IMR-90 (cell line): ENCODE data around the gene TFDP2. TPM values are rescaled to one million over a fixed set of nuclear protein-coding genes. Genes with fewer than 3 reads are reported as not detected.

Experiments used
- ATAC-seq: fragments of 200-7000 bp; cut with Tn5 transposase; 2 replicates; pipeline ENCODE4 v1.9.1; 2020; ENCODE audit warnings: low read depth, mild to moderate bottlenecking, moderate library complexity
- BruUV-seq: library from RNA; stranded (reverse); fragments of 400-500 nt; replicated peaks from 2 replicates; lab custom pipeline; 2021; lab: Mats Ljungman, UMichigan
- CTCF ChIA-PET: fragments of 300-600 bp; formaldehyde crosslinking; extraction: SDS; loops from one replicate; lab custom pipeline; 2021; ENCODE audit warnings: antibody characterized with exemption; lab: Yijun Ruan, JAX
- POLR2A ChIA-PET: fragments of 300-600 bp; sonication (Branson Sonifier 250); formaldehyde crosslinking; loops from one replicate; lab custom pipeline; 2022; ENCODE audit warnings: antibody characterized with exemption; ENCODE audit not compliant: unreplicated experiment; lab: Charles Lee
- DNase-seq: peaks from one replicate; pipeline ENCODE4 v3.0.0; 2013
- H2AFZ ChIP-seq: replicated peaks from 2 replicates; pipeline ENCODE3; 2013; ENCODE audit warnings: low read length, mild to moderate bottlenecking; ENCODE audit not compliant: poor library complexity
- H2AK5ac ChIP-seq: 2 replicates; pipeline ENCODE4 v1.6.1; 2013; ENCODE audit warnings: low read depth, low read length, inconsistent platforms
- H2AK9ac ChIP-seq: replicated peaks from 2 replicates; pipeline ENCODE3; 2013; ENCODE audit warnings: mild to moderate bottlenecking, low read depth, low read length, moderate library complexity; ENCODE audit not compliant: poor library complexity
- H2BK120ac ChIP-seq: 2 replicates; pipeline ENCODE4 v1.6.1; 2013; ENCODE audit warnings: low read depth, low read length, inconsistent platforms
- H2BK15ac ChIP-seq: 3 replicates; pipeline ENCODE4 v1.6.1; 2013; ENCODE audit warnings: low read depth, low read length, inconsistent platforms
- H2BK20ac ChIP-seq: 2 replicates; pipeline ENCODE4 v1.6.1; 2013; ENCODE audit warnings: low read depth, mild to moderate bottlenecking, inconsistent platforms, low read length, moderate library complexity
- H2BK5ac ChIP-seq: 2 replicates; pipeline ENCODE4 v1.6.1; 2013; ENCODE audit warnings: mild to moderate bottlenecking, low read depth, low read length, inconsistent platforms; ENCODE audit not compliant: poor library complexity, severe bottlenecking
- H3K14ac ChIP-seq: replicated peaks from 2 replicates; pipeline ENCODE4 v1.6.1; 2013; ENCODE audit warnings: low read depth, low read length, inconsistent platforms
- H3K18ac ChIP-seq: 2 replicates; pipeline ENCODE4 v1.6.1; 2013; ENCODE audit warnings: low read depth, low read length, control low read depth
- H3K23ac ChIP-seq: 2 replicates; pipeline ENCODE4 v1.6.1; 2013; ENCODE audit warnings: low read depth, low read length, inconsistent platforms
- H3K27ac ChIP-seq: 2 replicates; pipeline ENCODE4 v1.5.1; 2013; ENCODE audit warnings: mild to moderate bottlenecking, control low read depth, low read length; ENCODE audit not compliant: insufficient read depth
- H3K27me3 ChIP-seq: 2 replicates; pipeline ENCODE4 v1.6.1; 2013; ENCODE audit warnings: low read length; ENCODE audit not compliant: control insufficient read depth, insufficient read depth
- H3K36me3 ChIP-seq: 2 replicates; pipeline ENCODE4 v1.6.1; 2013; ENCODE audit warnings: low read length, mixed read lengths; ENCODE audit not compliant: control insufficient read depth, insufficient read depth
- H3K4ac ChIP-seq: 2 replicates; pipeline ENCODE4 v1.6.1; 2013; ENCODE audit warnings: low read depth, low read length, inconsistent platforms
- H3K4me1 ChIP-seq: 2 replicates; pipeline ENCODE4 v1.6.1; 2013; ENCODE audit warnings: low read length, mixed read lengths; ENCODE audit not compliant: control insufficient read depth, insufficient read depth
- H3K4me2 ChIP-seq: 2 replicates; pipeline ENCODE4 v1.6.1; 2013; ENCODE audit warnings: low read depth, mild to moderate bottlenecking, control low read depth, low read length, moderate library complexity
- H3K4me3 ChIP-seq: 2 replicates; pipeline ENCODE4 v1.5.1; 2013; ENCODE audit warnings: low read depth, mild to moderate bottlenecking, control low read depth, low read length, moderate library complexity; ENCODE audit not compliant: insufficient read depth
- H3K56ac ChIP-seq: 2 replicates; pipeline ENCODE4 v1.6.1; 2013; ENCODE audit warnings: low read length, inconsistent platforms; ENCODE audit not compliant: insufficient read depth; ENCODE audit errors: extremely low read depth
- H3K79me1 ChIP-seq, 2 experiments: 2 replicates each; pipeline ENCODE4 v1.6.1; 2013; ENCODE audit warnings: low read length in 2 of 2, inconsistent platforms in 1 of 2, low read depth in 1 of 2
- H3K9ac ChIP-seq: 2 replicates; pipeline ENCODE4 v1.6.1; 2013; ENCODE audit warnings: low read depth, low read length, control low read depth
- H3K9me1 ChIP-seq: 2 replicates; pipeline ENCODE4 v1.6.1; 2013; ENCODE audit warnings: low read length, inconsistent platforms; ENCODE audit not compliant: insufficient read depth
- H3K9me3 ChIP-seq: 2 replicates; pipeline ENCODE4 v1.6.1; 2013; ENCODE audit warnings: low read length; ENCODE audit not compliant: control insufficient read depth, insufficient read depth
- H4K20me1 ChIP-seq: 2 replicates; pipeline ENCODE4 v1.6.1; 2013; ENCODE audit warnings: low read length, inconsistent platforms; ENCODE audit not compliant: insufficient read depth
- H4K5ac ChIP-seq: 2 replicates; pipeline ENCODE4 v1.6.1; 2013; ENCODE audit warnings: mild to moderate bottlenecking, low read depth, low read length, control low read depth
- H4K8ac ChIP-seq, 2 experiments: 2 replicates each; pipeline ENCODE4 v1.6.1; 2013; ENCODE audit warnings: low read depth in 2 of 2, low read length in 2 of 2, control low read depth in 1 of 2, inconsistent platforms in 1 of 2
- H4K91ac ChIP-seq: 2 replicates; pipeline ENCODE4 v1.6.1; 2013; ENCODE audit warnings: low read depth, low read length, inconsistent platforms; ENCODE audit not compliant: insufficient read depth
- BHLHE40 ChIP-seq: fragments of 150-350 bp; IDR thresholded peaks from 2 replicates; pipeline ENCODE4 v1.6.1; 2016; ENCODE audit warnings: mild to moderate bottlenecking, low read depth, low read length
- CEBPB ChIP-seq: IDR thresholded peaks from 2 replicates; pipeline ENCODE4 v1.6.1; 2012; ENCODE audit warnings: low read depth, low read length, improper control_type of control experiment
- CHD1 ChIP-seq: IDR thresholded peaks from 2 replicates; pipeline ENCODE4 v1.6.1; 2012; ENCODE audit warnings: low read depth, low read length, improper control_type of control experiment
- FOS ChIP-seq: fragments of 150-350 bp; IDR thresholded peaks from 2 replicates; pipeline ENCODE4 v1.6.1; 2016; ENCODE audit warnings: low read depth, low read length
- MAFK ChIP-seq: IDR thresholded peaks from 2 replicates; pipeline ENCODE4 v1.6.1; 2012; ENCODE audit warnings: low read depth, low read length, improper control_type of control experiment
- MAZ ChIP-seq: IDR thresholded peaks from 2 replicates; pipeline ENCODE4 v1.6.1; 2012; ENCODE audit warnings: low read depth, mild to moderate bottlenecking, low read length, improper control_type of control experiment, moderate library complexity, borderline replicate concordance
- MXI1 ChIP-seq: IDR thresholded peaks from 2 replicates; pipeline ENCODE4 v1.6.1; 2012; ENCODE audit warnings: low read depth, mild to moderate bottlenecking, low read length, moderate library complexity, borderline replicate concordance
- NFE2L2 ChIP-seq: fragments of 150-350 bp; IDR thresholded peaks from 2 replicates; pipeline ENCODE4 v1.6.1; 2016; ENCODE audit warnings: low read depth, mild to moderate bottlenecking, low read length
- POLR2A ChIP-seq: IDR thresholded peaks from 2 replicates; pipeline ENCODE4 v1.6.1; 2012; ENCODE audit warnings: mild to moderate bottlenecking, low read depth, low read length
- RAD21 ChIP-seq: IDR thresholded peaks from 2 replicates; pipeline ENCODE4 v1.6.1; 2012; ENCODE audit warnings: low read length, improper control_type of control experiment
- RCOR1 ChIP-seq: IDR thresholded peaks from 2 replicates; pipeline ENCODE4 v1.6.1; 2012; ENCODE audit warnings: mild to moderate bottlenecking, low read length, improper control_type of control experiment; ENCODE audit not compliant: insufficient replicate concordance
- RFX5 ChIP-seq: IDR thresholded peaks from 2 replicates; pipeline ENCODE4 v1.8.0; 2012; ENCODE audit warnings: low read depth, mild to moderate bottlenecking, low read length, moderate library complexity
- SMC3 ChIP-seq: fragments of 150-350 bp; IDR thresholded peaks from 2 replicates; pipeline ENCODE4 v1.6.1; 2016; ENCODE audit warnings: low read depth, mild to moderate bottlenecking, antibody characterized with exemption, low read length, moderate library complexity
- USF2 ChIP-seq: fragments of 150-350 bp; IDR thresholded peaks from 2 replicates; pipeline ENCODE4 v1.6.1; 2017; ENCODE audit warnings: mild to moderate bottlenecking, antibody characterized with exemption, low read length, low read depth
- WGBS, 2 experiments: methylation state at CpG; one replicate each; pipeline versions ENCODE4 v1.1.5 to v1.1.7; 2013; ENCODE audit warnings: missing lambda C conversion rate in 2 of 2; ENCODE audit not compliant: insufficient read length in 1 of 2; ENCODE audit errors: extremely low coverage in 2 of 2; 5-methylcytosine and 5-hydroxymethylcytosine counted together
- dilution Hi-C: fragments of 300-500 bp; cut with HindIII; formaldehyde crosslinking; loops from one replicate; pipeline ENCODE4 v1.14.3; 2018; ENCODE audit warnings: low sequenced_read_pairs; ENCODE audit not compliant: unreplicated experiment
- in situ Hi-C: fragments of 300-500 bp; cut with MboI; formaldehyde crosslinking; loops from 3 replicates; pipeline ENCODE4 v1.14.3; 2019; ENCODE audit warnings: low sequenced_read_pairs, inconsistent platforms, mixed read lengths
- intact Hi-C: fragments of 100-400 bp; cut with micrococcal nuclease; formaldehyde crosslinking; loops from 2 replicates; pipeline ENCODE4 v1.10.0; 2022
- polyA plus RNA-seq, 3 experiments: library from polyadenylated mRNA; depleted of rRNA; stranded (reverse); fragments of >200 nt; gene quantifications; 2 replicates each; pipeline ENCODE4 v1.2.3, GENCODE V29; 2012; ENCODE audit warnings: low replicate concordance in 1 of 3
- total RNA-seq: library from RNA; depleted of rRNA; stranded (reverse); fragments of >200 nt; gene quantifications from 2 replicates; pipeline ENCODE4 v1.2.3, GENCODE V29; 2012
- TF ChIP-seq, protein P1 (sequence below): fragments of 150-350 bp; IDR thresholded peaks from 2 replicates; pipeline ENCODE4 v1.6.1; 2016; ENCODE audit warnings: low read depth, mild to moderate bottlenecking, low read length, moderate library complexity, borderline replicate concordance
- TF ChIP-seq, protein P2 (sequence below): conservative IDR thresholded peaks from 2 replicates; pipeline ENCODE4 v1.5.1; 2012; ENCODE audit warnings: mild to moderate bottlenecking, low read depth, low read length, improper control_type of control experiment

Gene TFDP2
- total and polyA plus RNA-seq, 2 of the 4 experiments (the other 2 are of a cell fraction), result 10.7 to 23.7 TPM

DNA sequence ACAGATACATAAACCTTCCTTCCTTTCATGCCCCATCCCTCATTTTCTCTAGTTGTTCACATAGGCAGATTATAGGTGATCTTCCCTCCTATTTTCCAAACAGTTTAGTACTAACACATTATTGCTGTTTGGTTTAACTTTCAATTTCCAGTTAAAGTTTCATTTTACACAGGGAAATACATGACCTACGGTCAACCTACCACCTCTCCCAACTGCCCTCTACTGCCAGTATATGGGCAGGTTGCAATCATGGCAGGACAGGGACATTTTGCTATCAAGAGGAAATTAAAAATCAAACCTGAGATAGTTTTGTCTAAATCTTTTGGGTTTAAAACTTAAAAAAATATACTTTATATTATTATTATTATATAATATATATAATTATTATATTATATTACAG, 26.1 kb upstream of the TFDP2 start:
- no peak overlapping the region for H2BK20ac ChIP-seq
- H4K91ac ChIP-seq, result no peak overlapping the region
- H3K9me3 ChIP-seq, result no peaks in the 10 kb centered on the region
- H2BK120ac ChIP-seq, result no peak overlapping the region
- H2BK15ac ChIP-seq, result no peak overlapping the region
- peaks cover 13% of the 10 kb centered on the region for H3K36me3 ChIP-seq
- no peak overlapping the region for H3K4me3 ChIP-seq
- no peaks in the 10 kb centered on the region for H3K27me3 ChIP-seq
- TF ChIP-seq RCOR1 (no peak), NFE2L2 (no peak), MXI1 (no peak), FOS (no peak), CHD1 (no peak), POLR2A (no peak), USF2 (no peak), BHLHE40 (no peak), SMC3 (no peak), RAD21 (no peak), CEBPB (no peak), RFX5 (no peak), MAFK (no peak), MAZ (no peak)
- TF ChIP-seq, protein P1, sequence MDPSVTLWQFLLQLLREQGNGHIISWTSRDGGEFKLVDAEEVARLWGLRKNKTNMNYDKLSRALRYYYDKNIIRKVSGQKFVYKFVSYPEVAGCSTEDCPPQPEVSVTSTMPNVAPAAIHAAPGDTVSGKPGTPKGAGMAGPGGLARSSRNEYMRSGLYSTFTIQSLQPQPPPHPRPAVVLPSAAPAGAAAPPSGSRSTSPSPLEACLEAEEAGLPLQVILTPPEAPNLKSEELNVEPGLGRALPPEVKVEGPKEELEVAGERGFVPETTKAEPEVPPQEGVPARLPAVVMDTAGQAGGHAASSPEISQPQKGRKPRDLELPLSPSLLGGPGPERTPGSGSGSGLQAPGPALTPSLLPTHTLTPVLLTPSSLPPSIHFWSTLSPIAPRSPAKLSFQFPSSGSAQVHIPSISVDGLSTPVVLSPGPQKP, result no peak
- TF ChIP-seq, protein P2, sequence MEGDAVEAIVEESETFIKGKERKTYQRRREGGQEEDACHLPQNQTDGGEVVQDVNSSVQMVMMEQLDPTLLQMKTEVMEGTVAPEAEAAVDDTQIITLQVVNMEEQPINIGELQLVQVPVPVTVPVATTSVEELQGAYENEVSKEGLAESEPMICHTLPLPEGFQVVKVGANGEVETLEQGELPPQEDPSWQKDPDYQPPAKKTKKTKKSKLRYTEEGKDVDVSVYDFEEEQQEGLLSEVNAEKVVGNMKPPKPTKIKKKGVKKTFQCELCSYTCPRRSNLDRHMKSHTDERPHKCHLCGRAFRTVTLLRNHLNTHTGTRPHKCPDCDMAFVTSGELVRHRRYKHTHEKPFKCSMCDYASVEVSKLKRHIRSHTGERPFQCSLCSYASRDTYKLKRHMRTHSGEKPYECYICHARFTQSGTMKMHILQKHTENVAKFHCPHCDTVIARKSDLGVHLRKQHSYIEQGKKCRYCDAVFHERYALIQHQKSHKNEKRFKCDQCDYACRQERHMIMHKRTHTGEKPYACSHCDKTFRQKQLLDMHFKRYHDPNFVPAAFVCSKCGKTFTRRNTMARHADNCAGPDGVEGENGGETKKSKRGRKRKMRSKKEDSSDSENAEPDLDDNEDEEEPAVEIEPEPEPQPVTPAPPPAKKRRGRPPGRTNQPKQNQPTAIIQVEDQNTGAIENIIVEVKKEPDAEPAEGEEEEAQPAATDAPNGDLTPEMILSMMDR, result no peak
- CTCF ChIA-PET, result interaction anchor here (0.5 kb wide), 1 partner anchor 27 kb away, joined by 4 read pairs; no protein-coding TSS in a partner anchor
- DNase-seq, result no peak
- H4K5ac ChIP-seq, result no peak overlapping the region
- dilution Hi-C loops (no loop called here), intact Hi-C loops (no loop called here), in situ Hi-C loops (no loop called here)
- no peak overlapping the region for H3K14ac ChIP-seq
- H3K18ac ChIP-seq, result no peak overlapping the region
- H3K56ac ChIP-seq, result no peak overlapping the region
- H2AFZ ChIP-seq, result no peak overlapping the region
- no peak for ATAC-seq
- no peak overlapping the region for H2BK5ac ChIP-seq
- H4K20me1 ChIP-seq, result no peaks in the 10 kb centered on the region
- H3K27ac ChIP-seq, result no peak overlapping the region
- H3K4ac ChIP-seq, result no peak overlapping the region
- no TSS peak for BruUV-seq
- no peak overlapping the region for H3K4me2 ChIP-seq
- no peak overlapping the region for H2AK5ac ChIP-seq
- H4K8ac ChIP-seq, result no peak overlapping the region
- POLR2A ChIA-PET, result no interaction called here
- no peak overlapping the region for H2AK9ac ChIP-seq
- no peaks in the 10 kb centered on the region for H3K79me1 ChIP-seq
- H3K9ac ChIP-seq, result no peak overlapping the region
- H3K4me1 ChIP-seq, result no peaks in the 10 kb centered on the region
- WGBS, 2 experiments, result no CpG with 5 or more reads among the region's 1 CpG
- H3K9me1 ChIP-seq, result no peaks in the 10 kb centered on the region
- H3K23ac ChIP-seq, result no peak overlapping the region
